ENCODE results near the gene BRD9.
"Not testable (repeated sequence)": the region's sequence is repeated elsewhere in the genome, so short reads cannot be mapped to it uniquely, and the experiment has no call there.

The BRD9 gene

DNA sequence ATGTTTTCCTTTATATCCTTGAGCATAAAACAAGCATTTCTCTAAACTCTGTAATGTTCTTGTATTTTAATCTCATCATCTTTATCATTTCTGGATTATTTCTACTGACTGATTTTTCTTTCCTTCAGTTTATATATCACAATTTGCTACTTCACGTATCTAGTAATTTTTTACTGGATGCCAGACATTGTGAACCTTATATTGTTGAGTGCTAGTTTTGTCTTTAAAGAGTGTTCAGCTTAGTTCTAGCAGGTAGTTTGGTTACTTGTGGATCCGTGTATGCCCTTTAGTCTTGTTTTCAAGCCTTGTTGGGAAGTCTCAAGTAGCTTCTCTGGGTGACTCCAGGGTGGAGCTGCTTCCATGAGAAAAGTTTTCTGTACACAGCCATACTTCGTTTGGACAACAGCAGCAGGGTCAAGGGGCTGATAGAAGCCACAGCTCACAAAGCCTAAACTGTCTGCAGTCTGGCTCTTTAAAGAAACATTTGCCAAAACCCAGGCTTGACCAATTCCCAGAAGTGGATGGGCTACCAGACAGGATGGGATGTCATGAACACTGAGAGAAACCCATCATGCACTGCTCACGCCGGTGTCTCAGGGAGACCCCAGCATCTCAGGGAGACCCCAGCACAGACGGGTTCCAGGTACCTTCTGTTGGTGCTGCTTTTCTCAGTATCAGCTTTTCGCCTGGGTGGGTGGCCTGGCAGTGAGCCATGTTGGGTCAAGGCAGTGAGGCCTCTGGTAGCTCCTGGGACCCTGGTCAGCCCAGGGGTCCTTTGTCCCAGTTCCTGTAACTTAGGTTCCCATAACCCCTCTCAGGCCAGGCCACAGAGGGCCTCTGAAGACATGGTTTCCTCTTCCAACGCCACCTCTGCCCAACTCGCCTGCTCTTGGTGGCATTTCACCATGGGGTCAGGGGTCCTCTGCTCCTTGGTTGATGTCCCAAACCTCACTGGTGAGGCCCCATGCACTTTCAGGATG is 29.1 kb upstream of the BRD9 start:
- no peak for DNase-seq (ENCODE audit: low read depth)
- TF ChIP-seq, protein P1, sequence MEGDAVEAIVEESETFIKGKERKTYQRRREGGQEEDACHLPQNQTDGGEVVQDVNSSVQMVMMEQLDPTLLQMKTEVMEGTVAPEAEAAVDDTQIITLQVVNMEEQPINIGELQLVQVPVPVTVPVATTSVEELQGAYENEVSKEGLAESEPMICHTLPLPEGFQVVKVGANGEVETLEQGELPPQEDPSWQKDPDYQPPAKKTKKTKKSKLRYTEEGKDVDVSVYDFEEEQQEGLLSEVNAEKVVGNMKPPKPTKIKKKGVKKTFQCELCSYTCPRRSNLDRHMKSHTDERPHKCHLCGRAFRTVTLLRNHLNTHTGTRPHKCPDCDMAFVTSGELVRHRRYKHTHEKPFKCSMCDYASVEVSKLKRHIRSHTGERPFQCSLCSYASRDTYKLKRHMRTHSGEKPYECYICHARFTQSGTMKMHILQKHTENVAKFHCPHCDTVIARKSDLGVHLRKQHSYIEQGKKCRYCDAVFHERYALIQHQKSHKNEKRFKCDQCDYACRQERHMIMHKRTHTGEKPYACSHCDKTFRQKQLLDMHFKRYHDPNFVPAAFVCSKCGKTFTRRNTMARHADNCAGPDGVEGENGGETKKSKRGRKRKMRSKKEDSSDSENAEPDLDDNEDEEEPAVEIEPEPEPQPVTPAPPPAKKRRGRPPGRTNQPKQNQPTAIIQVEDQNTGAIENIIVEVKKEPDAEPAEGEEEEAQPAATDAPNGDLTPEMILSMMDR (conservative IDR thresholded peaks at IDR 0.05; ENCODE audit: low read length), result no peak
- H3K4me3 ChIP-seq (ENCODE audit: low read length), result no peak overlapping the region

DNA sequence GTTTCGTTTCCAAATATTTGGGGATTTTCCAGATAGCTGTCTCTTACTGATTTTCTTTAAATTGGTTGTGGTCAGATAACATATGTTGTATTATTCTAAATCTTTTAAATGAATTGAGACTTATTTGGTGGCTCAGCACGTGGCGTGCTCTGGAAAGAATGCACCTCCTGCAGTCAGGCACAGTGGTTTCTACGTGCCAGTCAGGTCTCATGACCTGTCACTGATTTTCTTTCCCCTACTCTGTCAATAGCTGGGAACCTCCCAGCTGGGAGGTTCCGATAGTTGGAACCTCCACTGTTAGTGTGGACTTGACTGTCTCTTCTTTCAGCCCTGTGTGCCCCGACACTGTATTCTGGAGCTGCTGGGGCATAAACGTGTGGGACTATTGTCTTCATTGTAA is 27.7 kb upstream of the BRD9 start:
- DNase-seq (ENCODE audit: low read depth), result no peak
- no peak overlapping the region for H3K4me3 ChIP-seq (ENCODE audit: low read length)
- TF ChIP-seq, protein P1 (conservative IDR thresholded peaks at IDR 0.05; ENCODE audit: low read length), result no peak

DNA sequence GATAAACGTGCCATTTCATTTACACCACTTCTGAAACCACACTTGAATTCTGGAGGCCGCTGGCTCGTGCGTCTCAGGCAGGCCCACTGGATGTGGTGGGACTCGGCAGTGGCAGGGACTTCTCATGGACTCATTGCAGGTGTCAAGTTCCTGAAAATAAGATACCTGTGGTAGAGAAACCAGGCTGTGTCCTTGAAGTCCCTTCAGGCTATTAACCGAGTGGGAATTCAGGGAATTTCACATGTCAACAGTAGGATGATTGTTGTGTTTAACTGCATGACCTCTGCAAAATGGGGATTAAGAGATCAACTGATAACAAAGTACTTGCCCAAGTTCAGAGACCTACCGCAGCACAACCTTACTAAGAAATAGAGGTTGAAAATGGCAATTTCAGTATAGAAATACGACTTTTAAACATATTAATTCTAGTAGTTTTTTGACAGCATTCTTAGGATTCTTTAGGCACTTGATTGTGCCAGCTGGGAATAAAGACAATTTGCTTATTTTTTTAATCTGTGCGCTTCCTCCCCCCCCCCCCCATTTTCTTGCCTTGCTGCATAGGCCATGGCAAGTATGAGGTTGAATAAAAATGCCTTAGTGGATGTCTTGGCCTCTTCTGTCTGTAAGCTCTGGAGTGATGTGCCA is 26.9 kb upstream of the BRD9 start:
- DNase-seq (ENCODE audit: low read depth), result no peak
- TF ChIP-seq, protein P1 (conservative IDR thresholded peaks at IDR 0.05; ENCODE audit: low read length), result no peak
- H3K4me3 ChIP-seq (ENCODE audit: low read length), result no peak overlapping the region

DNA sequence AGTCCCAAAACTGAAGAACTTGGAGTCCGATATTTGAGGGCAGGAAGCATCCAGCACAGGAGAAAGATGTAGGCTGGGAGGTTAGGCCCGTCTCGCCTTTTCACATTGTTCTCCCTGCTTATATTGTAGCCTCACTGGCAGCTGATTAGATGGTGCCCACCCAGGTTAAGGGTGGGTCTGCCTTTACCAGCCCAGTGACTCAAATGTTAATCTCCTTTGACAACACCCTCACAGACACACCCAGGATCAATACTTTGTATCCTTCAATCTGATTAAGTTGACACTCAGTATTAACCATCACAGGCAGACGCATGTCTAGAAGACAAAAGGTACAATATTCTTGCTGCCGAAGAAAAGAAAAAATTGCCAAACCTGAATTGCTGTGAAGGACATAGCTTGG is 26.1 kb upstream of the BRD9 start:
- DNase-seq (ENCODE audit: low read depth); H3K4me3 ChIP-seq (ENCODE audit: low read length): not testable (repeated sequence)

DNA sequence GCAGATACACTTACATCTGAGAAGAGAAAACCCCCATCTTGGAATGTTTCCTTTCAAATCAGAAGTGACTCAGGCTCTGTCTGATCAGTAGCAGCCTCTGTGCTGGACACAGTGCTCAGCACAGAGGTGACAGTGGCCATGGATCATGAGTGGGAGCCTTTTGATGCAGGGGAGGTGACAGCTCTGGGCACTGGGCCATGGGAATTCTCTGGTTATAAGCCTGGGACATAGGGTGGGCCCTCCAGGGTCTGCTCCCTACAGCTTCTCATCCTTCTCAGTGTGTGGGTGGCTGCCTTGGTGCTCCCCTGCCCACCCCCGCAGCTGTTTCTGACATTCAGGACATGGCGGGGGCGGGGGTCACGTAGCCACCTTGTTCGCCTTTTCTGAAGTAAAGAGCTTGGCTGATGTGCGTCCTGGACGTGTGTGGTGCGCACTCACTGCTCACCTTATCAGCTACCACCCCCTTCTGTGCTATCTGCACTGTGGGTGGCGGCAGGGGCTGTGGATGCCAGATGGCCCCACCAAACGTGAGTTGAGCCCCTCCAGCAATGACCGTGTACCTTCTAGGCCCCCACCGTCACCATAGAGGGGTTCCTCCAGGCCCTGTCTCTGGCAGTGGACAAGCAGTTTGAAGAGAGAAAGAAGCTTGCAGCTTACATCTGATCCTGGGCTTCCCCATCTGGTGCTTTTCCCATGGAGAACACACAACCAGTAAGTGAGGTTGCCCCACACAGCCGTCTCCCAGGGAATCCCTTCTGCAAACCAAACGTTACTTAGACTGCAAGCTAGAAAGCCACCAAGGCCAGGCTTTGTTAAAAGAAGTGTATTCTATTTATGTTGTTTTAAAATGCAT is 24.1 kb upstream of the BRD9 start:
- TF ChIP-seq, protein P1 (conservative IDR thresholded peaks at IDR 0.05; ENCODE audit: low read length), result no peak
- no peak for DNase-seq (ENCODE audit: low read depth)
- H3K4me3 ChIP-seq (ENCODE audit: low read length), result no peak overlapping the region

DNA sequence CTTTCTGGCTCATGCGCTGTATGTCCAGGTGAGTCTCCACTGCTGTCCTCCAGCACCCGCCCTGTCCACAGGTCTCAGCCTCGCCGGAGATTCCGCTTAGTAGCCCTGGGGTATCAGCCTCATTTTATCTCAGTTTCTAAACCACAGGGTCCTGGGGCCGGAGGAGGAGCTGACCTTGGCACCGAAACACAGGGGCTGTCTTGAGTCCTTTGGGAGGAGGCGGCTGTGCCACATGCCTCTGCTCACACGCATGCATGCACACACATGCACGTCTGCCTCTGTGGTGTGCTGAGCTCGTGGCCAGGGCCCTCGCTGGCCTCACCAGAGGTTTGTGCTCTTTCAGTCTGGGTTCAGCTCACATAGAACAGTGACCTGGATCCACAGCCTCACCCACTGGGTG is 23.3 kb upstream of the BRD9 start:
- DNase-seq (ENCODE audit: low read depth), result no peak
- H3K4me3 ChIP-seq (ENCODE audit: low read length), result no peak overlapping the region

DNA sequence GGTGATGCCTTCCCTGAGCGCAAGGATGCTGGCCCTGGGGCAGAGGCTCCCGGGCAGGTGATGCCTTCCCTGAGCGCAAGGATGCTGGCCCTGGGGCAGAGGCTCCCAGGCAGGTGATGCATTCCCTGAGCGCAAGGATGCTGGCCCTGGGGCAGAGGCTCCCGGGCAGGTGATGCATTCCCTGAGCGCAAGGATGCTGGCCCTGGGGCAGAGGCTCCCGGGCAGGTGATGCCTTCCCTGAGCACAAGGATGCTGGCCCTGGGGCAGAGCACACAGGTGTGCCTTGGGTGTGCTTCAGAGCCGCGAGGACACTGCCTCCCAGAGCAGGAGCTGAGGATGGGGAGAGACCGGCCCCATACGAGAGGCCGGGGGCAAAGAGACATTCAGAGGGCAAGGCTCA is 22.7 kb upstream of the BRD9 start:
- not testable (repeated sequence) for H3K4me3 ChIP-seq (ENCODE audit: low read length); DNase-seq (ENCODE audit: low read depth)

More for the DNA sequence above, 23.3 kb upstream of the BRD9 start:
- TF ChIP-seq, protein P1 (conservative IDR thresholded peaks at IDR 0.05; ENCODE audit: low read length), result no peak

Measured in AG10803 (cell line).